GM10266 (cell line): ENCODE data around the gene PNMA8C.
A peak's percentile ranks its signal among the peaks of the same experiment; 100 is the strongest.

ENCODE experiments used
- DNase-seq: peaks from one replicate; pipeline ENCODE4 v3.0.0; 2012; ENCODE audit errors: extremely low spot score
- TF ChIP-seq, protein P1 (sequence below): IDR thresholded peaks from 2 replicates; pipeline ENCODE4 v1.5.1; 2012; ENCODE audit warnings: mild to moderate bottlenecking, low read depth; ENCODE audit not compliant: control insufficient read depth, insufficient read depth; ENCODE audit errors: missing control alignments

Gene PNMA8C

GRCh38 chr19:46470376-46470775 lies 41.6 kb upstream of the PNMA8C start:
- TF ChIP-seq, protein P1, sequence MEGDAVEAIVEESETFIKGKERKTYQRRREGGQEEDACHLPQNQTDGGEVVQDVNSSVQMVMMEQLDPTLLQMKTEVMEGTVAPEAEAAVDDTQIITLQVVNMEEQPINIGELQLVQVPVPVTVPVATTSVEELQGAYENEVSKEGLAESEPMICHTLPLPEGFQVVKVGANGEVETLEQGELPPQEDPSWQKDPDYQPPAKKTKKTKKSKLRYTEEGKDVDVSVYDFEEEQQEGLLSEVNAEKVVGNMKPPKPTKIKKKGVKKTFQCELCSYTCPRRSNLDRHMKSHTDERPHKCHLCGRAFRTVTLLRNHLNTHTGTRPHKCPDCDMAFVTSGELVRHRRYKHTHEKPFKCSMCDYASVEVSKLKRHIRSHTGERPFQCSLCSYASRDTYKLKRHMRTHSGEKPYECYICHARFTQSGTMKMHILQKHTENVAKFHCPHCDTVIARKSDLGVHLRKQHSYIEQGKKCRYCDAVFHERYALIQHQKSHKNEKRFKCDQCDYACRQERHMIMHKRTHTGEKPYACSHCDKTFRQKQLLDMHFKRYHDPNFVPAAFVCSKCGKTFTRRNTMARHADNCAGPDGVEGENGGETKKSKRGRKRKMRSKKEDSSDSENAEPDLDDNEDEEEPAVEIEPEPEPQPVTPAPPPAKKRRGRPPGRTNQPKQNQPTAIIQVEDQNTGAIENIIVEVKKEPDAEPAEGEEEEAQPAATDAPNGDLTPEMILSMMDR: no peak
- no peak for DNase-seq

DNA sequence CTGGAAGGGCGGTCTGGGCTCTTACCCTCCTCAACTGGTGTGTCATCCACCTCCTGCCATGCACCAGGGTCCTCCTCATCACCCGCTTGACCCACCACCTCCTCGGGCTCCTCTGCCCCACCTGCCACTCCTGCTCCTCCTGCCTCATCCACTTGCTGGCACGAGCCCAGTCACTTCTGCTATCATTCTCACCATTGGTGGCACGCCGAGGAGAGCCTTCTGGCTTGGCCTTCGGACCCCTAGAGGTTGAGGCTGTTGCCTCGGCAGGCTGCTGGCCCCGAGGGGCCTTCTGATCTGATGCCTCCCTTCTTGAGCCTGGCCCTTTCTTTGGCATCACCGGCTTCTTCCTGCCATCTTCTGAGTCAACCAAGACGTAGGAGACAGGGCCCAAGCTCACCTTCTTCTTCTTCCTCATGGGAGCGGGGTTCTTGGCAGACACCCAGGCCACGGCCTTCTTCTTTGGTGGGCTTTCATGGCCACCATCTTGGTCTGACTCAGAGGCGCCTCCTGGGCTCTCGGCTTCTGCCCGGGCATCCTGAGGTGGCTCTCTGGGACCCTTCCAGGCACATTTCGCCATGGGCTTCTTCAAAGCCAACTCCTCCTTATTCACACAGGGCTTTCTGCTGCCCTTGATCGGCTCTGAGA lies 40.9 kb upstream of the PNMA8C start:
- DNase-seq: no peak
- TF ChIP-seq, protein P1: no peak

- DNase-seq: peak; percentile 74
- TF ChIP-seq, protein P1: no peak
Measured at GRCh38 chr19:46466536-46467196, 37.9 kb upstream of the PNMA8C start.

GRCh38 chr19:46463516-46463915 lies 34.8 kb upstream of the PNMA8C start:
- TF ChIP-seq, protein P1: no peak
- no peak for DNase-seq

GRCh38 chr19:46461537-46461936 lies 32.8 kb upstream of the PNMA8C start:
- TF ChIP-seq, protein P1: no peak
- no peak for DNase-seq

- TF ChIP-seq, protein P1: no peak
- no peak for DNase-seq
Measured at GRCh38 chr19:46460981-46461380, 32.2 kb upstream of the PNMA8C start.

GRCh38 chr19:46460055-46460454 lies 31.3 kb upstream of the PNMA8C start:
- TF ChIP-seq, protein P1: no peak
- no peak for DNase-seq
